ENCODE data around the gene OR8U1.
"Not testable (repeated sequence)": the region's sequence is repeated elsewhere in the genome, so short reads cannot be mapped to it uniquely, and the experiment has no call there.

The OR8U1 gene

DNA sequence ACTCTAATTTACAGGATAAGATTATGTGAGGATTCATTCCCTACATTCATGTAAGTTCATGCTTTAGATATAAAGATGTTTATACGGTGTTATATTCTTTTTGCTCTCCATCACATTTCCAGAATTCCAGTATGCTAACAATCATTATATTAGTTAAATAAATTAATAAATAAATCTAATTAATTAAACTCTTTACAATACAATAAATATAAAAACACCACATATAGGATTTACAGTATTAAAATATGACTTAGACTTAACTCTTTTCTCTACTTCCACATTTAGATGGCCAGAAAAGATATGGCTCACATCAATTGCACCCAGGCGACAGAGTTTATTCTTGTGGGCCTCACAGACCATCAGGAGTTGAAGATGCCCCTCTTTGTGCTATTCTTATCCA is at the start of gene OR8U1:
TSS of gene OR8U1 (plus strand) at position 301 of the 400 bp plus-strand sequence. CDS start at position 301, 0 bp downstream.
- DNase-seq (ENCODE audit: low read depth in 1 of 2, low spot score in 1 of 2): no peak

DNA sequence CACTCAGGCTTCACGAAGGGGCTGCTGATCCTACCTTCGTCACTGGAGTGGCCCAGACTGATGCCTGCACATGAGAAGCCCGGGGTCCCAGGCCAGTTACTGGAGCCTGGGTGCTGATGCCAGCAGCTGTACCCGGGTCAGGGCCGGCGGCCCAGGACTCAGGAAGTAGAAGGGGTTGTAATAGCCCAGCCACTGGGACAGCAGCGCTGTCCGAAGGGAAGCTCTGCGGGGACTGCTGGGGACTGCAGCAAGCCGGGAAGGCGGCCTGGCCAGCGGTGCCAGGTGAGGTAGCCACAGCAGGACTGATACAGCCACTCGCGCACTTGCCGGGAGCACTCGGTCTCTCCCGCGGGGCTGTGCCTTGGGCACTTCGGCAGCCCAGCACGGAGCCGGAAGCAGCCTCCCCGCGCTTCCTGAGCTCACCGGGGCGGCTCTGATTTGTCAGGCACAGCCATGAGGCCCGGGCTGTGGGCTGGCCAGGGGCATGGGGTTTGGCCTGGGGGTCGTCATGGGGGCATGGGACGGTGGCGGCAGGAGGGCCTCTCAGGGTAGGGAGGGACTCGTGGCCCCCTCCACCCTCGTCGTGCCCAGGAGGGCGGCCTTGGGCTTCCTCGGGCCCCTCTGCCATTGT is 43.4 kb upstream of the OR8U1 start:
- no peak for DNase-seq (ENCODE audit: low read depth in 1 of 2, low spot score in 1 of 2)

DNA sequence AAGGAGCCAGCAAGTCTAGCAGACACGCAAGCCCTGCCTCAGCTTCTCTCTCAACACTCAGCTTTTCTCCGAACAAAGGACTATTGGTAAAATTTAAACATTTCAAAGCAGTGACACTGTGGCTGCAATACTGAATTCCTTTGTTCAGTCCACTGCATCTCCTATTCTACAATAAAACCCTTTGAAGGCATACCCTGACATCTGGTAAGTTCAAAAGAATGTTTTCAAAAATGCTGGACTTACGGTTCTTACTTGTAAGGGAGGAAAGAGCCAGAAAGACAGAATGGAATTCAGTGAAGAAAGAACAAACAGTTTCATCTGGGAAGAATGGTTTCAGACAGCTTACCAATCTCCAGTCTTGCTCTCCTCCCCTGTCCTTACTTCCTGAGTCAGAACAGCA is 42.3 kb upstream of the OR8U1 start:
- DNase-seq (ENCODE audit: low read depth in 1 of 2, low spot score in 1 of 2): no peak

DNA sequence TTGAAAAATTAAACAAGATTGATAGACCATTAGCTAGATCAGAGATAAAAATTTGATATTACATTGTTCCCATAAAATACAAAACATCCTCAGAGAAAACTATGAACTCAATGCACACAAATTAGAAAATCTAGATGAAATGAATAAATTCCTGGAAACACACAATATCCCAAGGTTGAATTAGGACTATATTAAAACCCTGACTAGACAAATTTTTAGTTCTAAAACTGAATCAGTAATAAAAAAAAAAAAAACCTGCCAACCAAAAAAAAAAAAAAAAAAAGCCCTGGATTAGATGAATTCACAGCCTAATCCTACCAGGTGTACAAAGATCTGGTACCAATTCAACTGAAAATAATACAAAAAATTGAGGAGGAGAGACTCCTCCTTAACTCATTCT is 35.1 kb upstream of the OR8U1 start:
- DNase-seq (ENCODE audit: low read depth in 1 of 2, low spot score in 1 of 2): no peak

DNA sequence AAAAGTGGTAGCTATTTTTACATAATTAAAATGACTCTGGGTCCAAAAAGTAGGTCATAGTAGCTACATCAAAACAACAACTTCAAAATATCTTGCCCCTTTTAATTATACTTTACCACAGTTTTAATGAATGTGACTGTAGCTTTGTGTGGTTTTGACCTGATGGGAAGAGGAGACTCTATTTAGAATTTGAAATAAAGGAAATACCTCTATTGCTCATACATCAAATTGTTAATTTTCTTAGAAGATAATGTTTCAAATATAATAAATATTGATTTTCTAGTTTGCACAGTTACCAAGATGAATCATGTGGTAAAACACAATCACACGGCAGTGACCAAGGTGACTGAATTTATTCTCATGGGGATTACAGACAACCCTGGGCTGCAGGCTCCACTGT is 29.7 kb upstream of the OR8U1 start, which contains the start of gene OR8K1:
TSS of gene OR8K1 (plus strand) at position 301 of the 400 bp plus-strand sequence. CDS start at position 301, 0 bp downstream.
- no peak for DNase-seq (ENCODE audit: low read depth in 1 of 2, low spot score in 1 of 2)

DNA sequence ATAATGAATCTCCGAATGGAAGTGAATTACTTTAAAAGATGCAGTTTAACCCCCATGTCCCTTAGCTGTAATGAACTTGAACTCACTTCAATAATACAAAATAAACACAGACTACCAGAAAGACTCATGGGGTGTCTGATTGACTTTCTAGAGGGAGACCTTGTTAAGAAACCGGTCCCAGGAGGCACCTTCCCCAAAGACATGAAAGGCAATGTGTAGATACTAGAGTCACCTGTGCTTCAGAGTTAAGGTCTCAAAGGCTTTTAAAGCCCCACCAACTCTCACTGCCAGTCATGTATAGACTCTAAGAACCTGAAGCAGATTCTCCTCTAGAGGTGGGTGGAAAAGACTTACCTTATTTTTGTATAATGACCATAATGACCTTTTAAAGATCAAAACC is 21.4 kb upstream of the OR8U1 start, which contains the start of gene OR8J1:
TSS of gene OR8J1 (plus strand) at position 301 of the 400 bp plus-strand sequence. CDS start 5,956 bp downstream, outside the sequence.
- no peak for DNase-seq (ENCODE audit: low read depth in 1 of 2, low spot score in 1 of 2)

DNA sequence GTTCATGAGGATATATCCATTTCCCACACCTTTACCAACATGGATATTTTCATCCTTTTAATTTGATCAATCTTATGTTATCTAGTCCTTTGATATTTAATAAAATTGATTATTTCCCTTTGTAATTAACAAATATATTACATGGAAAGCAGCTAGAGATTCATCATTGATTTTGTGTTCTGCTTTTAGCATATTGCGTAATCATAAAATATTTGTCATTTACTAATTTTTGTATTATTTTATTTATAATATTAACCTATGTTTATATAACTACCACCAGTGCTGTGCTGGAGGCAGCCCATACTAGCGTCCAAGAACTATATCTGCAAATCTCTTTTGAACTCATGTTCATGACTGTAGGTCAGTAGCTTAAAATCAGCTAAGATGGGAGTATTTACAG is 4.7 kb downstream of the OR8U1 start:
- DNase-seq (ENCODE audit: low read depth in 1 of 2, low spot score in 1 of 2): no peak

DNA sequence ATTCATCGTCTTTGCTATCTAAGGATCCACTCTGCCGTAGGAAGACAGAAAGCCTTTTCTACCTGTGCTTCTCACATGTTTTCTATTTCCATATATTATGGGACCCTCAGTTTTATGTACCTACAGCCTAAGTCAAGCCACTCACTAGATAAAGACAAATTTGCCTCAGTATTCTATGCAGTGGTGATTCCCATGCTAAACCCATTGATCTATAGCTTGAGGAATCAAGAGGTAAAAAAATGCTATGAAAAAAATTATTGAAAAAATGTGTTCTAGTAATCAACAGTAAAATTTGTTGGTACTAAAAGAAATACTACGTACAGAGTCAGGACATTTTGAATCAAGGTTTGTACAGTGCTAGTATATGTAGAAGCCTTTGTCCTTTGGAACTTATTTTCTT is 19.0 kb downstream of the OR8U1 start:
- DNase-seq (ENCODE audit: low read depth in 1 of 2, low spot score in 1 of 2): no peak

DNA sequence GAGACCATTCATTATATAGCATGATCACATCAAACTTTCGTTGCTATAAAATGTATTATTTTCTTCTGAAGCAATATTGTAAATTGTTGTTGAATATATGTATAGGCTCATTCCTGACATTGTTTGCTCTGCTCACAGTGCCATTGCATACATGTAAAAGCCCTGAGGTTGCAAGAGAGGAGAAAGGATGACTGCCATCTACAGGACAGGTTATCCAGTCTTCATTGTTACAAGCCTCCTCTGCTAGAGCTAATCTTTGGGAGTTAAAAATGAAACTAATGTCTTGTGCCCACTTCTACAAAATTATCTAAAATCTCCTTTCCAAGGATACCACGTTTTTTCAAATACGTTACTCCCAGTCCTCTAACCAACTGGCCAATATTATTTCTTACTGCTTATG is 20.6 kb downstream of the OR8U1 start:
- DNase-seq (ENCODE audit: low read depth in 1 of 2, low spot score in 1 of 2): no peak

DNA sequence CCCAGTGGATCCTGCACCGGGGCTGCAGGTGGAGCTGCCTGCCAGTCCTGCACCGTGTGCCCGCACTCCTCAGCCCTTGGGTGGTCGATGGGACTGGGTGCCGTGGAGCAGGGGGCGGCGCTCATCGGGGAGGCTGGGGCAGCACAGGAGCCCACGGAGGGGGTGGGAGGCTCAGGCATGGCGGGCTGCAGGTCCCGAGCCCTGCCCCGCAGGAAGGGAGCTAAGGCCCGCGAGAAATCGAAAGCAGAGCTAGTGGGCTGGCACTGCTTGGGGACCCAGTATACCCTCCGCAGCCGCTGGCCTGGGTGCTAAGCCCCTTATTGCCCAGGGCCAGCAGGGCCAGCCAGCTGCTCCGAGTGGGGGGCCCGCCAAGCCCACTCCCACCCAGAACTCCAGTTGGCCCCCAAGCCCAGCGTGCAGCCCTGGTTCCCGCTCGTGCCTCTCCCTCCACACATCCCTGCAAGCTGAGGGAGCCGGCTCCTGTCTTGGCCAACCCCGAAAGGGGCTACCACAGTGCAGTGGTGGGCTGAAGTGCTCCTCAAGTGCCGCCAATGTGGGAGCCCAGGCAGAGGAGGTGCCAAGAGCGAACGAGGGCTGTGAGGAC is 26.5 kb downstream of the OR8U1 start:
- DNase-seq (ENCODE audit: low read depth in 1 of 2, low spot score in 1 of 2): not testable (repeated sequence)

DNA sequence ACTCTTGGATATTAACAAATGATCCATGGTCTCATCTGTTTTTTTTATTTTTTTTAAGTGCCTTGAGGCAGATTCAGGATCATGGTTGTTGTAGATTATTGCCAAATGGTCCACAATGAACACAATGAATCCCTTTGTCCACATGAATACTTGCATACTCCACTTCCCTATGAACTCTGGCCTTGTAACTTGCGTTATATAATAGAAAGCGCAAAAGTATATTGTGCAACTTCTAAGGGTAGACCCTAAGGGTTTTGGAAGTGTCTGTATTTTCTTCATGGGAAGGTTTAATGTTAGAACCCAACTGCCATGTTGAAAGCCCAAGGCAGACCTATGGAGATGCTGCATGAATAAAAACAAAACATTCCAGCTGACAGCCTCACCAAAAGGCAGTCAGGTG is 29.0 kb downstream of the OR8U1 start:
- DNase-seq (ENCODE audit: low read depth in 1 of 2, low spot score in 1 of 2): no peak

DNA sequence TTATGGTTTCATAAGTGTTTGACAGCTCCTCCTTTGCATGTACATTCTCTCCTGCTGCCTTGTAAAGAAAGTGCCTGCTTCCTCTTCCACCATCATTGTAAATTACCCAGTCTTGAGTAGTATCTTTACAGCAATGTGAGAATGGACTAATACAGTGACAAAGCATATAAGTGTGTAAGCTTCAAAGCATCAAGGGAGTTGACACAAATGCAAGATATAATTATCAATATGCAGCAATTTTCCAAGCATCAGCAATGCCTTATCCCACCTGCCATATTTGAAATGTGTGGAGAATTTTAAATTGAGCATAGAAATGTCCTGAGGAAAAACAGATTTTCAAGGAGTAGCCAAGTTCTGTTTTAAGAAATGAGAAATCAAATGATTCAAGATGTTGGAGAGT is 35.4 kb downstream of the OR8U1 start:
- no peak for DNase-seq (ENCODE audit: low read depth in 1 of 2, low spot score in 1 of 2)

DNA sequence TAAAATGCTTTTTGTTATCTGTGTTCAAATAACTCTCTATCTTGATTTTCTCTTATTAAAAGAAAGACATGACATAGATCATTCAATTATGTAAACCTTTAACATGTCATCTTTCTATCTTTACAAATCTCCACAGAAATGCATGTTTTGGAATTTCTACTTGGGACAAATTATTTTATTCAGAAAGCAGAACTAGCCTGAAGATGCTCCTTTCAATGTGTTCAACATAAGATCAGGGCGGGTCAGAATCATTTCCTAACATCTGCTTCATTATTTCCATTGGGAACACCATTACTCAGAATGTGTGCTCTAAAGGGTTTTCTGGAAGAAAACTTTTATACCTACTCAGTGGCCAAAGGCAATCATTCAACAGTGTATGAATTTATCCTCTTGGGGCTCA is 37.0 kb downstream of the OR8U1 start, which contains the start of gene OR5AL1:
TSS of gene OR5AL1 (plus strand) at position 301 of the 400 bp plus-strand sequence.
- DNase-seq (ENCODE audit: low read depth in 1 of 2, low spot score in 1 of 2): no peak
